IPS DF 19.7 (cell line): ENCODE data around the gene ATP6V0E2.

ENCODE experiments used
- DNase-seq: peaks from one replicate; pipeline ENCODE4 v3.0.0-alpha.2; 2013; ENCODE audit warnings: low read depth, low spot score

ATP6V0E2 gene

DNA sequence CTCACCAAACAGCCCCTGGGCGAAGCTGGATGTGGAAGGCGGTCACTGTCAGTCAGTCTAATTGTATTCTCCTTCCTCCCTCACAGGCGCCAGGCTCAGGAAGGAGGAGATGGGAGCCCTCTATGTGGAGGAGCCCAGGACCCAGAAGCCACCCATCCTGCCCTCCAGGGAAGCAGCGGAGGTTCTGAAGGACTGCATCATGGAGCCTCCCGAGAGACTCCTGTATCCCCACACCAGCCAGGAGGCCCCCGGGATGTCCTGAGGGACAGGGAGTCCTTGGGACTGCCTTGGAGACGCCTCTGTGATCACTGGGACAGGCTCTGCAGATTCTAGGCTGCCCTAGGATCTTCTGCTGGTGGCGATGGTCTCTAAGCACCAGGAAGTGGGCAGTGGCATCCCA lies 9.7 kb upstream of the ATP6V0E2 start:
- DNase-seq: no peak

DNA sequence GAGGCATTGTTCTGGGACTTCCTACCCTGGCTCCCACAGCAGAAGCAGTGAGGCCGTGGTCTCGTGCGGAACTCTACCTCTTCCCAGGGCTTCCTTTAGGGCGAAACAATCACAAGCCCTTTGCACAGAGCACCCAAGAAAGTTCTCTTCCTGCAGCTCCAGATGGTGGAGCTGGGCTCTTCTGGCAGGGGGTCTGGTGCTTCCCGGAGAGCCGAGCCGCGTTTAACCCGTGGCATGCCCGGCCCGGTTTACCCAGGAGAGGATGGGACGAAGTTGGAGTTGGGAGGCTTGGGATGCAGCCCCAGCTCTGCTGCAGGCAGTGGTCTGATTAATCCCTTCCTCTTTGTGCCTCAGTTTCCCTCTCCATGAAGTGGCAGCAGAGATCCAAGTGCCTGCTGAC lies 9.0 kb upstream of the ATP6V0E2 start:
- DNase-seq: no peak

- DNase-seq: no peak
Observed at GRCh38 chr7:149865437-149865836, 8.3 kb upstream of the ATP6V0E2 start.

DNA sequence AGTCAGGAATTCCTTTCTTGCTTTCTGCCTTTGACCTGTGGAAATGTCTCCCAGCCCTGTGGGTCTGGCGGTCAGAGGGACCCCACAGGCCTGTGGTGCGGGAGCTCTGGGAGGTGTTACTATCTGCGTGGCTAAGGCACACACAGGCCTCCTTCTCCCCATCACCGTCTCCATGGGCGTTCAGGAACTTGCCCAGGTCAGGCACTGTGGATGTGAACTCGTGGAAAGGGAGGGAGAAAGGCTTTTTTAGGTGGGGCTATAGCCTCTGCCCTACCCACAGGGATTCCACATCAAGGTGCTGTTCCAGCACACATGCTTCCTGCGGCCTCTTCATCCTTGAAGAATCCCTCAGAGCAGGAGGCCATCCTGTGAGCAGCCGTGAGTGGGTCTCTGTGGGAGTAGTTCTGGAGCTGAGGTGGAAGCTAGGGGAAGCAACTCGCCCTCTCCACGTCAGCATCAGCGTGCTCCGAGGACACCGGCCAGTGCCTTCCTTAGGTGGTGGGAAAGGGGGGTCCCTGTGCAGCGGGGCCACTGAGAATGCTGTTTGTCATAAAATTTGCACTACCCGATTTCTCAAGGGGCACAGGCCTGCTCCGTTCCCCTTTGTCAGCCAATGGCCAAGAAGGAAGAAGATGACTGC lies 7.5 kb upstream of the ATP6V0E2 start:
- no peak for DNase-seq

GRCh38 chr7:149866779-149867447 lies 6.9 kb upstream of the ATP6V0E2 start:
- DNase-seq: no peak

DNA sequence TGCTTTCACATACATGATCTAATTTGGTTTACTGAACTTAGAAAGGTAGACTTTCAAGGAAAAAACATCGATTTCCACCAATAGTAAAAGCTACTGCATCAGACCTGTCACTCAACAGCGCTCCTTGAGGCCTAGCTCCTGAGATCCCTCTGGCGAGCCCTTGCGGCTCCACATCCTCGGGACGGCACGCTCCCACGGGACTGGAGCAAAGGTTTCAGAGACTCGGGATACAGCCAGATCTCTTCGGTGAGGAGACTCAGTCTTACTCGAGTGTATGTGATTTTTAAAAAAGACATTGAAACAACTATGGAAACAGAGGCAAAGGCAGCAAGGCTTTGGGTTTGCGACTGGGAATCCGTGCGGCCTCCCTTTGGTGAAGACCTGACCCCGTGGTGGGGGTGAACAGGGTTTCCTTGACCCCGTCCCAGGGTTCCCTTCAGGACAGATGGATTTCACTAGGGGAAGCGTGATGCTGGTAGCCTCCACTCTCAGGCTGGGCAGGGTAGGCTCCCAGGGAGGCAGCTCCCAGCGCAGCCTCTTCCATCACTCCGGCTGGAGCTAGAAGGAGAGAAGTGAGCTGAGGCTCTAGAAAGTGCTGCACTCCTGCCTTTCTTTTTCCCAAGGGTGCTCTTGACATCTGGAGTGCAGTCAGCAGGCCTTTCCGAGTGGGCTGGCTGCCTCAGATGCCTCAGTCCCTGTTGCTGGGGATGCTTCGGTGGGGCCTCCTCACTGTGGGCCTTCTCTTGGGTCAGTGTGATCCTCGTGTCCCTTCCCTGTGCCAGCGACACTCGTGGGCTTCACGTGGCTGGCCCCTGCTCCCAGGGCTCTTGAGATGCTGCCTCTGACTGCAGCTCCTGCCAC lies 5.8 kb upstream of the ATP6V0E2 start:
- DNase-seq: no peak

- no peak for DNase-seq
Observed at GRCh38 chr7:149868623-149869290, 5.0 kb upstream of the ATP6V0E2 start.

DNA sequence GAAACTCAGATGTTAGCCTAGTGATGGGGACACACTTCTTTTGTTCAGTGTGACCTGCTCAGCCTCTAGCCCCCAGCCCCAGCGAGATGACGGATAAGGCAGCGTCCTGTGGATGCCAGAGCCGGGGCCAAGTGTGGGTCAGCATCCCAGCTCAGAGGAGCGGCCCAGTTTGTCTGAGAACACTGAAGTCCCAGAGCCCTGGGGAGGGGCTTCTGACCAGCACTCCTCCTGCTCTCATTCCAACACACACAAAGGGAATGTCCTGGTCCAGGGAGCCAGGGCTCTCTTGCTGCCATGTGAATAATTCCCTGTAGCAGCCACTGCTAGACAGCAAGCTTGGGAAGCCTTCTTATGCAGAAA lies 4.5 kb upstream of the ATP6V0E2 start:
- no peak for DNase-seq

DNA sequence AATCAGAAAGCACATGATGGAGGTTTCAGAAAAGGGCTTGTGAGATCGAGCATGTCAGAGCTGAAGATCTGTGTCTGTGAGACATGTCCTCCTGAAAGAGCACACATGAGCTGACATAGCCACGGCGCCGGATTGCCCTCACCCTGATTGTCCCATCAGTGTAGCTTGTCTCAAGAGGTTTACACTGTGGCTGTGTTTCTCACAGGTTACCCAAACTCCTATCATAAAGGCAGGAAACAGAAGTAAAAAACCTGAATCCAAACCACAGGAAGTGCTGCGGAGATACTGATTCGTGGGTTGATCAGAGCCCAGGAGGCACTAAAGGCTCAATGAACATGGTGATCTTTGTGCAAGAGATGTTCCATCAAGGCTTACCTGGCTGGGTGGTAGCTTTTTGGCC lies 3.9 kb upstream of the ATP6V0E2 start:
- DNase-seq: no peak

GRCh38 chr7:149870274-149870673 lies 3.5 kb upstream of the ATP6V0E2 start:
- no peak for DNase-seq

DNA sequence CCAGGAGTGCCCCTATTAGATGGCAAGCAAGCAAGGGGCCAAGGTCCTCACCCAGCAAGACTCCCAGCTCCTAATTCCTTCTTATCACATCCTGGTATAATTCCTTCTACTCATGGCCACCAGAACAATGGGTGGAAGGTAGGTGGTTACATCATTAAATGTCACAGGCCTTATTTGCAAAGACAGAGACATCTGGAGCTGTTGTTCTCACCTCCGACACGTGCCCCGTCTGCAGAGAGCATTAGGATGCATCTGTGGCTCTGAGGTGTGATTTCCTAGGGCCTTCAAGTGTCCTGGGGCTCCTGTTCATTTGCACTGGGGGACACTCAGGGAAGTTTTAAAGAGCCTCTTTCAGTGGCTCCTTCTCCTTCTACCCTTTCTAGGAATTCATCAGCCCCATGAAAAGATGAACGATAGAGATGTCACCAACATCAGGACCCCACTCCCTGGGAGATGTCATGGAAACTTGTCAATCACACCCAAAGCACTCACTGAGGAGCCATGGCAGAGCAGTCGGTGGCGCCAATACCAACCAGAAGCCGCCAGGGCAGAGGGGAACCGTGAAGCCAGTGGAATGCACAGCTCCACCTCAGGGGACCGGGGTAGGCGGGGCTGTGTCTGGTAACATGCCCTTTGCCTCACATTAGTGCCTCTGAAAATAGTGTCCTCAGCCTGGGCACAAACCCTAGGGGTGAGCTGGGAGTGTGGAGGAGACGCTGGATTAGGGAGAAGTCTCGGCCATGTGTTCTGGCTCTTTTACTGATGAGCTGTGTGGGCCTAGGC lies 2.9 kb upstream of the ATP6V0E2 start:
- DNase-seq: no peak

GRCh38 chr7:149871576-149871975 lies 2.2 kb upstream of the ATP6V0E2 start:
- DNase-seq: no peak

- no peak for DNase-seq
Observed at GRCh38 chr7:149872419-149873073, 1.2 kb upstream of the ATP6V0E2 start.

DNA sequence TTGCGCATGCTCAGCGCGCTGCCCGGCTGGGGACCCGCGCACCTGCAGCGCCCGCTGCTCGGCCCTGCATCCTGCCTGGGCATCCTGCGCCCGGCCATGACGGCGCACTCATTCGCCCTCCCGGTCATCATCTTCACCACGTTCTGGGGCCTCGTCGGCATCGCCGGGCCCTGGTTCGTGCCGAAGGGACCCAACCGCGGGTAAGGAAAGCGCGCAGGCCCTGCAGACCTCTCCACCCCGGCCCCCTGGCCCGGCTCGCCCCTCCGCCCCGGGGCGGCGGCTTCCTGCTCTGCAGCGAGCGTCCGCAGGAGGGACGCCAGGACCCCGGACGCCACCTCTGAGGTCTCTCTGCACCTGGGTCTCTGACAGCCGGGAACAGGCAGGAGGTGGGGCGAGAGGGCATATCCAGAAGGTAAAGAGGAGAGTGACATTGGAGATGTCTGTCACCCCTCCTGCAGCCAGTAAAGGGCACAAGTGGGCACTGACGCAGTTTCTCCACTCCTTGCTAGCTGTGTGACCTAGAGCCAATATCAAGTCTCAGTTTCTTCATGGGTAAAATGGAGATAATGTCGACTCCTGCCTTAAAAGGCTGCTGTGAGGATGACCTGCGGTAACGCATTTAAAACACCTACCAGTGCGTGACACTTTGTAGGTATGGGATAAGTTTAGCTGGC lies 338 bp downstream of the ATP6V0E2 start:
- DNase-seq: no peak

- no peak for DNase-seq
Observed at GRCh38 chr7:149874644-149875028, 867 bp downstream of the ATP6V0E2 start.

DNA sequence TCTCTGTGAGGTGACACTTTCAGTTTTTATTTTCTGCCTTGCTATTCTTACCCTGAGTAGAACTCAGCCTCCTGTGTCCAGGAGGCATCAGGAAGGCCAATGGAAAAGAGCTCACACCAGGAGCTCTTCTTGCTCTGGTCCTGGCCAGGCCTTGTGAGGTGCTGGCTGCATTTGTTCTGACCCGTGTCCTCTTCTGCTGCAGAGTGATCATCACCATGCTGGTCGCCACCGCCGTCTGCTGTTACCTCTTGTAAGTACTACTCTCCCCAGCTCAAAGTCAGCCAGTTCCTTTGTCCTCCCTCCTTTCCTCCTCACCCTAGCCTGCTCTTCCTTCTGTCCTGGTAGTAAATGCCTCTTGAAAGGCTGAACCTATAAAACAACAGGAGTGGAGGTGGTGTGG lies 1.6 kb downstream of the ATP6V0E2 start:
- DNase-seq: no peak

- no peak for DNase-seq
Observed at GRCh38 chr7:149877890-149878522, 4.2 kb downstream of the ATP6V0E2 start.

- DNase-seq: no peak
Observed at GRCh38 chr7:149878523-149878921, 4.8 kb downstream of the ATP6V0E2 start.

GRCh38 chr7:149879271-149879743 lies 5.5 kb downstream of the ATP6V0E2 start:
- no peak for DNase-seq
